Activated naive CD4-positive, alpha-beta T cell treated with anti-CD3 and anti-CD28 coated beads for 36 hours (primary cell): ENCODE data around the gene ANP32D. TPM values are rescaled to one million over a fixed set of nuclear protein-coding genes. Genes with fewer than 3 reads are reported as not detected.
"Not testable (repeated sequence)": the region's sequence is repeated elsewhere in the genome, so short reads cannot be mapped to it uniquely, and the experiment has no call there.

Experiments
- CTCF ChIA-PET: fragments of 350-600 bp; sonication (Branson Sonifier 250); formaldehyde crosslinking; loops from one replicate; lab custom pipeline; 2021; ENCODE audit warnings: antibody characterized with exemption; lab: Charles Lee
- DNase-seq: peaks from one replicate; pipeline ENCODE4 v3.0.0-alpha.2; 2020
- H3K27ac Mint-ChIP-seq: one replicate; pipeline ENCODE4 v1.8.0; 2021; ENCODE audit warnings: mild to moderate bottlenecking, mixed read lengths
- H3K27me3 Mint-ChIP-seq: one replicate; pipeline ENCODE4 v1.8.0; 2021; ENCODE audit warnings: low read depth, mixed read lengths
- H3K36me3 Mint-ChIP-seq: one replicate; pipeline ENCODE4 v1.8.0; 2021; ENCODE audit warnings: low read depth, mixed read lengths
- H3K4me1 Mint-ChIP-seq: one replicate; pipeline ENCODE4 v1.8.0; 2021; ENCODE audit warnings: low read depth, mixed read lengths
- H3K4me3 Mint-ChIP-seq: one replicate; pipeline ENCODE4 v1.8.0; 2021; ENCODE audit warnings: mild to moderate bottlenecking, moderate library complexity, mixed read lengths
- H3K9me3 Mint-ChIP-seq: one replicate; pipeline ENCODE4 v1.8.0; 2021; ENCODE audit warnings: mixed read lengths
- intact Hi-C: fragments of 100-400 bp; cut with micrococcal nuclease; formaldehyde crosslinking; loops from one replicate; pipeline ENCODE4 v1.15.1; 2023
- total RNA-seq, 2 experiments: library from RNA; stranded (reverse); gene quantifications; one replicate each; pipeline ENCODE4 v1.2.3, GENCODE V29; 2021

Gene ANP32D
- not detected for total RNA-seq

GRCh38 chr12:48472259-48472658 is at the start of gene ANP32D:
Gene ANP32D (plus strand): TSS chr12:48472559. CDS start chr12:48472665, 106 bp downstream.
- CTCF ChIA-PET, result no interaction called here
- Mint-ChIP-seq H3K27ac (no peak within 1 kb of the TSS), H3K36me3 (peaks cover 3% of the 10 kb centered on the region), H3K4me1 (no peaks in the 10 kb centered on the region), H3K4me3 (no peak within 1 kb of the TSS), H3K9me3 (peaks cover 30% of the 10 kb centered on the region), H3K27me3 (peaks cover 7% of the 10 kb centered on the region)
- DNase-seq, result no peak
- intact Hi-C loops, result no loop called here

- H3K9me3 Mint-ChIP-seq, result peaks cover 5% of the 10 kb centered on the region
- H3K27me3 Mint-ChIP-seq, result no peaks in the 10 kb centered on the region
- H3K4me3 Mint-ChIP-seq, result no peak overlapping the region
- intact Hi-C loops, result no loop called here
- H3K36me3 Mint-ChIP-seq, result no peaks in the 10 kb centered on the region
- no peak overlapping the region for H3K27ac Mint-ChIP-seq
- peaks cover 5% of the 10 kb centered on the region for H3K4me1 Mint-ChIP-seq
- CTCF ChIA-PET, result no interaction called here
- DNase-seq, result no peak
Observed at GRCh38 chr12:48423171-48423570, 49.2 kb upstream of the ANP32D start.

GRCh38 chr12:48424644-48425043 is 47.7 kb upstream of the ANP32D start:
- Mint-ChIP-seq H3K36me3 (no peaks in the 10 kb centered on the region), H3K9me3 (peaks cover 7% of the 10 kb centered on the region), H3K4me3 (no peak overlapping the region), H3K27me3 (peaks cover 2% of the 10 kb centered on the region), H3K27ac (no peak overlapping the region), H3K4me1 (peaks cover 8% of the 10 kb centered on the region)
- CTCF ChIA-PET, result interaction anchor here (0.6 kb wide), 1 partner anchor 218 kb away, joined by 3 read pairs; no protein-coding TSS in a partner anchor
- intact Hi-C loops, result no loop called here
- no peak for DNase-seq

GRCh38 chr12:48434016-48434415 is 38.3 kb upstream of the ANP32D start:
- not testable (repeated sequence) for H3K27ac Mint-ChIP-seq

GRCh38 chr12:48441069-48441468 is 31.3 kb upstream of the ANP32D start:
- no peaks in the 10 kb centered on the region for H3K36me3 Mint-ChIP-seq
- CTCF ChIA-PET, result no interaction called here

More at GRCh38 chr12:48434016-48434415, 38.3 kb upstream of the ANP32D start:
- DNase-seq, H3K4me3 Mint-ChIP-seq, CTCF ChIA-PET, H3K27me3 Mint-ChIP-seq, intact Hi-C loops, H3K4me1 Mint-ChIP-seq, H3K36me3 Mint-ChIP-seq, H3K9me3 Mint-ChIP-seq: not testable (repeated sequence)

DNA sequence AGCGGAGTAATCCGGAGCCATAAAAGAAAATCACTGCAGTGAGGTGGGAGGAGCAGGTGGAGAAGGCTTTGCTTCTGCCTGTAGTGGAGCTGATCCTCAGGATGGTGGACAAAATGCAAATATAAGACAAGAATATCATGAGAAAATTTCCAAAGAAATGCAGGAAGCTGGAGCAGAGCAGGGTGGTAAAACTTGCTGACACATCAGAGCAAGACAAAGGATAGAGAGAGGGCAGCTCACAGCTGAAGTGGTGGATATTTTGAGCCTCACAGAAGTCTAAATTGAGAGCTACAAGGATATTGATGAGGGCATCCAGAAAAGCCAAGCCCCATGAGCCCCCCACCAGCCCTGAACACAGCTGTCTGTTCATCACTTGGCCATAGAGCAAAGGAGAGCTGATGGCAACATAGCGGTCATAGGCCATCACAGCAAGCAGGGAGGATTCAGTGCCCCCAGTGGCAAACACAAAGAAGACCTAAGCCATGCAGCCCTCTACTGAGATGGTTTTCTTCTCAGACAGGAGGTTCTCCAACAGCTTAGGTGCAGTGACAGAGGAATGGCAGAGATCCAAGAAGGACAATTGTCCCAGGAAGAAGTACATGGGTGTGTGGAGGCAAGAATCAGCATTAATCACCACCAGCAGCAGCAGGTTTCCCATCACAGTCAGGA is 30.0 kb upstream of the ANP32D start:
- intact Hi-C loops, result no loop called here
- no peak overlapping the region for H3K4me3 Mint-ChIP-seq
- DNase-seq, result no peak
- CTCF ChIA-PET, result no interaction called here
- H3K9me3 Mint-ChIP-seq, result no peaks in the 10 kb centered on the region
- H3K27ac Mint-ChIP-seq, result no peak overlapping the region
- no peaks in the 10 kb centered on the region for H3K27me3 Mint-ChIP-seq
- peaks cover 20% of the 10 kb centered on the region for H3K4me1 Mint-ChIP-seq
- no peaks in the 10 kb centered on the region for H3K36me3 Mint-ChIP-seq

More at GRCh38 chr12:48441069-48441468, 31.3 kb upstream of the ANP32D start:
- no peaks in the 10 kb centered on the region for H3K27me3 Mint-ChIP-seq
- H3K4me1 Mint-ChIP-seq, result peaks cover 11% of the 10 kb centered on the region
- DNase-seq, result no peak
- intact Hi-C loops, result no loop called here
- no peak overlapping the region for H3K4me3 Mint-ChIP-seq
- H3K27ac Mint-ChIP-seq, result no peak overlapping the region
- no peaks in the 10 kb centered on the region for H3K9me3 Mint-ChIP-seq

DNA sequence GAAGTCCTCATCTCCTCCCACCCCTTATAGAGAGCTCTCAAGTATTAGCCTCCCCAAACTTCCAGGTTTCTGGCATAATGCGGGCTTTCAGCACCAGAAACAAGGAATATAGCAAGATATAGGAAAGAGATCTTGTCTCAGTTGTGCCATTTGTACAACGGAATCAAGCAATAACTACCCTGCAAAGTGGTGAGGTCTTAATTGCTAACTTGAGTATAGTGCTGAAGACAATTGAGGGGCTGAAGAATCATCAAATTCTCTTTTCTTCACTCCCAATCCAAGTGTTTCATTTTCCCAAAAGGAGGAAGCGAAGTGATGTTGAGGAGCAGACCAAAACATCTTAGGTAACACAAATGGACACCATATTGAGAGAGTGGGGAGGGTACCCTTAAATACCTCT is 26.8 kb upstream of the ANP32D start:
- DNase-seq, result no peak
- Mint-ChIP-seq H3K4me3 (no peak overlapping the region), H3K4me1 (peaks cover 20% of the 10 kb centered on the region), H3K36me3 (no peaks in the 10 kb centered on the region), H3K27me3 (no peaks in the 10 kb centered on the region), H3K9me3 (peaks cover 4% of the 10 kb centered on the region), H3K27ac (no peak overlapping the region)
- CTCF ChIA-PET, result interaction anchor here (0.6 to 1.0 kb wide), 3 partner anchors 170 to 1503 kb away, joined by 3 to 4 read pairs (median 3); no protein-coding TSS in a partner anchor
- intact Hi-C loops, result no loop called here

DNA sequence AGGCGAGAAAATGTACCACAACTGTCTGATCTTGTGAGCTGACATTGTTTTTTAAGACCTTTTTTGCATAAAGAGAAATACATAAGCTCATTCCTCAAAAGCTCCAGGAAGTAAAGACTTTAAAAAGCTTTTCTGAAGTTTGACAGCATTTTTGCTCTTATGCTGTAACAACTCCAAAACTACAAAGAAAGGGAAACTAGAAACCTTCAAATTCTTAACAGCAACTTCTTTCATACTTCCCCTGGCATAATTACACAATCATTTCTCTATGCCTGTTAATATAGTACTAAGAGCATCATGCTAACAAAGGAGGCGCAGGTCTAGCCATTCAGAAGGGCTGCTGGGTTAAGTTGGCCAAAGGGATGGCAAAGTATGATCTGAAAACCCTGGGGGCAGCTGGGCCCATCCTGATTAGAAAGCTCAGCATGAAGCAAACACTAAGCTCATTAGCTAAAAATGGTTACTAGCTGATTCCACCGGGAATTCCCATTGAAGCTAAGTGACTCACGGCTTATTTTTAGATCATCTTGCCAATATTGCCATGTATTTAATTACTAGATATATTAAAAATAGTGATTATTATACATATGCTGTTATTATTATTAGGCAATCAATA is 26.1 kb upstream of the ANP32D start:
- intact Hi-C loops, result loop anchor here (2.0 kb wide), 1 partner anchor 67 kb away; no protein-coding TSS in a partner anchor
- CTCF ChIA-PET, result interaction anchor here (0.6 to 1.6 kb wide), 4 partner anchors 169 to 1504 kb away, joined by 3 to 4 read pairs (median 3); no protein-coding TSS in a partner anchor
- Mint-ChIP-seq H3K36me3 (no peaks in the 10 kb centered on the region), H3K4me3 (no peak overlapping the region), H3K27me3 (no peaks in the 10 kb centered on the region), H3K4me1 (peaks cover 20% of the 10 kb centered on the region), H3K27ac (no peak overlapping the region), H3K9me3 (peaks cover 4% of the 10 kb centered on the region)
- DNase-seq, result peak; percentile 6

GRCh38 chr12:48447755-48448154 is 24.6 kb upstream of the ANP32D start:
- CTCF ChIA-PET, result interaction anchor here (1.6 kb wide), 1 partner anchor 170 kb away, joined by 5 read pairs; no protein-coding TSS in a partner anchor

GRCh38 chr12:48451372-48451771 is 21.0 kb upstream of the ANP32D start:
- Mint-ChIP-seq H3K27me3 (no peaks in the 10 kb centered on the region), H3K4me3 (no peak overlapping the region), H3K4me1 (peaks cover 6% of the 10 kb centered on the region), H3K36me3 (no peaks in the 10 kb centered on the region), H3K27ac (no peak overlapping the region), H3K9me3 (peaks cover 4% of the 10 kb centered on the region)
- DNase-seq, result no peak
- intact Hi-C loops, result no loop called here
- CTCF ChIA-PET, result no interaction called here

More at GRCh38 chr12:48447755-48448154, 24.6 kb upstream of the ANP32D start:
- DNase-seq, result no peak
- intact Hi-C loops, result loop anchor here (2.0 kb wide), 1 partner anchor 65 kb away; no protein-coding TSS in a partner anchor
- H3K27ac Mint-ChIP-seq, result no peak overlapping the region
- H3K9me3 Mint-ChIP-seq, result peaks cover 4% of the 10 kb centered on the region
- no peaks in the 10 kb centered on the region for H3K27me3 Mint-ChIP-seq
- H3K4me1 Mint-ChIP-seq, result peaks cover 20% of the 10 kb centered on the region
- no peaks in the 10 kb centered on the region for H3K36me3 Mint-ChIP-seq
- no peak overlapping the region for H3K4me3 Mint-ChIP-seq

DNA sequence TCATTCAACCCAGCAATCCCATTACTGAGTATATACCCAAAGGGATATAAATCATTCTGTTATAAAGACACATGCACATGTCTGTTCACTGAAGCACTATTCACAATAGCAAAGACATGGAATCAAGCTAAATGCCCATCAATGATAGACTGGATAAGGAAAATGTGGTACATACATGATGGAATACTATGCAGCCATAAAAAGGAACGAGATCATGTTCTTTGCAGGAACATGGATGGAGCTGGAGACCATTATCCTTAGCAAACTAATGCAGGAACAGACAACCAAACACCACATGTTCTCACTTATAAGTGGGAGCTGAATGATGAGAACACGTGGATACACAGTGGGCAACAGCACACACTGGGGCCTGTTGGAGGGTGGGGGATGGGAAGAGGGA is 19.4 kb upstream of the ANP32D start:
- H3K4me1 Mint-ChIP-seq, DNase-seq, intact Hi-C loops, H3K27ac Mint-ChIP-seq, H3K4me3 Mint-ChIP-seq, H3K36me3 Mint-ChIP-seq, H3K9me3 Mint-ChIP-seq, H3K27me3 Mint-ChIP-seq: not testable (repeated sequence)
- CTCF ChIA-PET, result interaction anchor here (0.7 to 1.2 kb wide), 2 partner anchors 89 to 165 kb away, joined by 3 to 5 read pairs; no protein-coding TSS in a partner anchor

- peak; percentile 7 for DNase-seq
- CTCF ChIA-PET, result interaction anchor here (0.8 kb wide), 2 partner anchors 87 to 164 kb away, joined by 3 read pairs; no protein-coding TSS in a partner anchor
- no peak overlapping the region for H3K4me3 Mint-ChIP-seq
- intact Hi-C loops, result loop anchor here (1.0 kb wide), 2 partner anchors 168 to 265 kb away; no protein-coding TSS in a partner anchor
- H3K4me1 Mint-ChIP-seq, result no peaks in the 10 kb centered on the region
- no peak overlapping the region for H3K27ac Mint-ChIP-seq
- H3K9me3 Mint-ChIP-seq, result peaks cover 2% of the 10 kb centered on the region
- peaks cover 7% of the 10 kb centered on the region for H3K27me3 Mint-ChIP-seq
- no peaks in the 10 kb centered on the region for H3K36me3 Mint-ChIP-seq
Observed at GRCh38 chr12:48454667-48455066, 17.7 kb upstream of the ANP32D start.
